Endometrial microvascular endothelial cells (primary cell): ENCODE results near the gene ZNF558. TPM values are rescaled to one million over a fixed set of nuclear protein-coding genes. Genes with fewer than 3 reads are reported as not detected.
"Not testable (repeated sequence)": the region's sequence is repeated elsewhere in the genome, so short reads cannot be mapped to it uniquely, and the experiment has no call there.

ENCODE experiments used
- in situ Hi-C: cut with HindIII; loops from 2 replicates; pipeline ENCODE4 v1.10.0; 2017; ENCODE audit warnings: low sequenced_read_pairs, low pct_unique_long_range_greater_than_20kb; ENCODE audit errors: inconsistent ontology term
- total RNA-seq: library from RNA; depleted of rRNA; stranded (reverse); fragments of >200 nt; gene quantifications from one replicate; pipeline ENCODE4 v1.2.3, GENCODE V29; 2015; ENCODE audit errors: inconsistent ontology term

ZNF558 gene
- total RNA-seq, 1 donor from 2014 or later = 2.6 TPM

GRCh38 chr19:8814176-8814575, 17.9 kb downstream of the ZNF558 start:
- in situ Hi-C loops = no loop called here

GRCh38 chr19:8811315-8812172, 20.6 kb downstream of the ZNF558 start:
- in situ Hi-C loops = no loop called here

- in situ Hi-C loops = no loop called here
Observed at GRCh38 chr19:8806661-8807060, 25.4 kb downstream of the ZNF558 start.

- in situ Hi-C loops = no loop called here
Observed at GRCh38 chr19:8794823-8795222, 37.3 kb downstream of the ZNF558 start.

- in situ Hi-C loops = not testable (repeated sequence)
Observed at GRCh38 chr19:8773587-8773986, 58.5 kb downstream of the ZNF558 start.

- in situ Hi-C loops = not testable (repeated sequence)
Observed at GRCh38 chr19:8769265-8769664, 62.8 kb downstream of the ZNF558 start.

- in situ Hi-C loops = not testable (repeated sequence)
Observed at GRCh38 chr19:8767257-8767656, 64.8 kb downstream of the ZNF558 start.

Other genes starting within 250 kb of the ZNF558 start
- 2.7 TPM for gene ADAMTS10, start 221.6 kb downstream of the ZNF558 start, total RNA-seq
- not detected for gene NFILZ, start 201.7 kb downstream of the ZNF558 start, total RNA-seq
- gene ACTL9, start 133.5 kb downstream of the ZNF558 start, total RNA-seq = not detected
- gene OR2Z1, start 110.7 kb downstream of the ZNF558 start, total RNA-seq = not detected
- not detected for gene MBD3L1, start 73 bp upstream of the ZNF558 start, total RNA-seq
- not detected for gene MUC16, start 178.1 kb upstream of the ZNF558 start, total RNA-seq